ENCODE data around the gene ADSL.

DNA sequence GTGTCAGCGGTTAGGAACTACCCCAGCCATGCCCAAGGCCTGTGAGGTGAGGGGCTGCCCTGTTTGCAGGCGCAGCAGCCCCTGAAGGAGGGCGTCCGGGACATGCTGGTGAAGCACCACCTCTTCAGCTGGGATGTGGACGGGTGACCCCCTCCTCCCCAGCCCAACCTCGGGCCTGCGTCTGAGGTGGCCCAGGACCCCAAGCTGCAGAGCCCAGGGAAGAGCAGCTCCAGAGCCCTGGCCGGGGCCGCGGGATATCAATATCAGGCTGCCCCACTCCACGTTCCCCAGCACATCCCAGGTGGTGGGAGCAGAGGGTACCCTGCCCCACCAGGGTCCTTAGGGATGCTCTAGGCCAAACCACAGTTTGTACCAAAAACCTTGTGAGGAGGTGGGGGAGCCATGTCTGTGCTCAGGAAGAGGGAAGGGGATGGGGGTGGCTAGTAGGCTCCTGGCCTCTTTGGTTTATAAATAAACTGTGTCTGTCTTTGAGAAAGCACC, 63.4 kb downstream of the ADSL start:
- TF ChIP-seq RNF2 (IDR thresholded peaks at IDR 0.05; ENCODE audit: borderline replicate concordance, low read depth, low read length, missing control alignments, poor library complexity, severe bottlenecking) (no peak), TAF1 (IDR thresholded peaks at IDR 0.05; ENCODE audit: low read depth, low read length) (no peak), SUZ12 (IDR thresholded peaks at IDR 0.05; ENCODE audit: low read length) (no peak), CTCF (IDR thresholded peaks at IDR 0.05; ENCODE audit: control extremely low read depth in 1 of 3, insufficient read depth in 1 of 3, low read depth in 1 of 3, low read length in 3 of 3) (no peak), POLR2A (IDR thresholded peaks at IDR 0.05; ENCODE audit: control extremely low read depth in 1 of 2, low read depth in 2 of 2, low read length in 2 of 2) (0 out of 3 replicates have a peak, but pooled peaks of 1 of the 2 experiments have one; percentile 24)

Data from H1 (cell line).